ENCODE results near the gene NECTIN1. TPM values are rescaled to one million over a fixed set of nuclear protein-coding genes. Genes with fewer than 3 reads are reported as not detected.

Gene NECTIN1
- total RNA-seq, result 3.1 and 7.5 TPM in 2 replicates

- DNase-seq, result peak; percentile 87
Observed at GRCh38 chr11:119728651-119729580, at the start of gene NECTIN1. TSS of gene NECTIN1 (minus strand) at chr11:119729200. CDS start at chr11:119728553, 647 bp downstream.

- DNase-seq, result no peak
Observed at GRCh38 chr11:119778391-119779194, 49.6 kb upstream of the NECTIN1 start.

DNA sequence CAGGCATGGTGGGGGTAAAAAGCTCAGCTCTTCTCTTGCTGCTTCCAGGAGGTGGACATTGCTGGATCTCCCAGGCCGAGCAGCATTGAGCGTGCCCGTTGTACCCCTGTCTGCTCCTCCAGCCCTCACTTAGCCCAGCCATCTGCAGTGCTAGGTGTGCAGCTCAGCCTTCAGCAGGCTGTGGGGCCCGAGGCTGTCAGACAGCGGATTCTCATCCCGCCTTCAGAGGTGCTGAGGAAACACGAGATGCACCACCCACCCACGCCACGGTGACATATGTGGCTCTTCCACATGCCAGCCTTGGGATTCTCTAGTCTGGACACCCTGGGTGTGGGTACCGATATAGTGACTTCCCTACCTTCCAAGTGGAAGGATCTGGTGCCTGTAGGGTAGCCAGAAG is 48.9 kb upstream of the NECTIN1 start:
- DNase-seq, result no peak

DNA sequence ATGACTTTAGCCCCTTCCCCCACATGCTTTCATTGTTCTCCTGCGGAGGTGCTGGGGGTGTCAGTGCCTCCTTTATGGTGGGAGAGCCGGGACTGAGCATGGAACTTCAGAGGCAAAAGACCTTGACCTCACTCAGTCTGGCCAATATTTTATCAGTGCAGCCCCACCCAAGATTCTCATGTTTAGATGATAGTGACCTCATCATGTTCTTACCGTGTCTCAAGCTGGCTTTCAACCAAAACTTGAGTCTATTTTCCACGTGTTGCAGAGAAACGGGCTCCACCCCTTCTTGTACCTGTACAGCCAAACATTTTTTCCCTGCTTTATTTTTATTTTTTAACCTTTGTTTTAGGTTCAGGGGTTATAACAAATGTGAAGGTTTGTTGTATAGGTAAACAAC is 47.7 kb upstream of the NECTIN1 start:
- no peak for DNase-seq

- no peak for DNase-seq
Observed at GRCh38 chr11:119776031-119776636, 47.1 kb upstream of the NECTIN1 start.

DNA sequence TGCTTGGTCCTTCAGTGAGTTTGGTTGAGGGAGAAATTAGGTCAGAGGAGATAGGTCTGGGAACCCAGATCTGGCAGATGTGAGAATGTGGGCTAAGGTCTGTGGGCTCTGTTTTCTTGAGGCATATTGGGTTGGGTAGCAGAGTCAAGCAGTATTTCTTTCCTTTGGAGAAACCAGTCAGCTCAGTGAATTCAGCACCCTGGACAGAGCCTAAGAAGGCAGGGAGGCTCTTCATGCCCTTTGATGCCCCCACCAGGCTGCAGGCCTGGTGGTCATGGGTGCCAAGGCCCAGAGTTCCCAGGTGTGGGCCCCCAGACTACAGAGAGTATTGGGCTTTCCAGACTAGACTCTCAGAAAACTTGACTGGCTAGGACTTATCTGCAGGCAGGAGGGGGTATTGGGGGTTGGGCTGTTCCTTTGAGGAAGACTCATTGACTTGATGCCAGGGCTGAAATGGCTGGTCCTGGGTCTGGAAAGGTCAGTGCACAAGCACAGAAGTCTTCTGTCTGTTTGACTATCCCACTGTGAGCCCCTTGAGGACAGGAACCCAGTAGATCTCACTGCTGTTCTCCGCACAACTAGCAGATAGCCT is 45.3 kb upstream of the NECTIN1 start:
- DNase-seq, result peak; percentile 56

- no peak for DNase-seq
Observed at GRCh38 chr11:119772641-119773415, 43.8 kb upstream of the NECTIN1 start.

- DNase-seq, result no peak
Observed at GRCh38 chr11:119772076-119772475, 43.1 kb upstream of the NECTIN1 start.

GRCh38 chr11:119771172-119771770 is 42.3 kb upstream of the NECTIN1 start:
- no peak for DNase-seq

DNA sequence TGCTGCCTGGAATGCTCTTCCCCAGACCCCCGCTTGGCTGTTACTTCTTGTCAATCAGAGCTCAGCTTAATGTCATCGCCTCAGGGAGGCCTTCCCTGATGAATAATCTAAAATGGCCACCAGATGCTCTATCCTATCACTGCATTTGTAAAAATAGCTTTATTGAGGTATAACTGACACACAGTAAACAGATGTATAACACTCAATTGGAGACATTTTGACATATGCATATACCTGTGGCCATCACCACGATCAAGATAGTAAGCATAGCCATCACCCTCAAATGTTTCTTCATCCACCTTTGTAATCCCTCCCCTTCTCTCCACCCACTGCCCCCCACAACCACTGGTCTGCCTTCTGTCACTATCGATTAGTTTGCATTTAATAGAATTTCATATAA is 36.6 kb upstream of the NECTIN1 start:
- no peak for DNase-seq

GRCh38 chr11:119764108-119764868 is 35.3 kb upstream of the NECTIN1 start:
- DNase-seq, result no peak

DNA sequence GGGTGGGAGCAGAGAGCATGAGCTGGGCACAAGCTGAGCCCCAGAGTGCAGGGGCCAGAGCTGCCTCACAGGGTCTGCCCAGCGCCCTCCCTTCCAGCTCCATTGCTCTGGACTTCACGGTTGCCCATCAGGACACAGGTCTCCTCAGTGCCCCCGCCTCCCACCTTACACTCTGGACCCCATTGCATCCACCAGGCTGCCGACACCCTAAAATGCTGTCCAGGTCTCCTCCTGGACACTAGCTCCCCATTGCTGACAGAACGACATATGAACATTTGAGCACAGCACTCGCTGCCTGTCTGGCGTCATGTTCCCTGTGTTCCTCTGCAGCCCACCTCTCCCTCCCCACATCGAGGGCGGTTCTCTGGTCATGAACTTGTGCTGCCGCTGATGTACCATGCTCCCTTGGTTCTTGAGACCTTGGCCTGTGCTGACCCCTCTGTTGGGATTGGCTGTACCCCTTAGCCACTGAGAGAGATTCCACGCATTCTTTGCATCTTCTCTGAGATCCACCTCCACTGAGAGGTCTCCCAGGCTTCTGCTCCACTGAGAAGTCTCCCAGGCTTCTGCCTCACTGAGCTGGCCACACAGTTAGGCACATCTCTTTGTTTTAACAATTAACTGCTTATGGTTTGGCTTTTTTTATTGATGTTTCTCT is 34.2 kb upstream of the NECTIN1 start:
- DNase-seq, result no peak

DNA sequence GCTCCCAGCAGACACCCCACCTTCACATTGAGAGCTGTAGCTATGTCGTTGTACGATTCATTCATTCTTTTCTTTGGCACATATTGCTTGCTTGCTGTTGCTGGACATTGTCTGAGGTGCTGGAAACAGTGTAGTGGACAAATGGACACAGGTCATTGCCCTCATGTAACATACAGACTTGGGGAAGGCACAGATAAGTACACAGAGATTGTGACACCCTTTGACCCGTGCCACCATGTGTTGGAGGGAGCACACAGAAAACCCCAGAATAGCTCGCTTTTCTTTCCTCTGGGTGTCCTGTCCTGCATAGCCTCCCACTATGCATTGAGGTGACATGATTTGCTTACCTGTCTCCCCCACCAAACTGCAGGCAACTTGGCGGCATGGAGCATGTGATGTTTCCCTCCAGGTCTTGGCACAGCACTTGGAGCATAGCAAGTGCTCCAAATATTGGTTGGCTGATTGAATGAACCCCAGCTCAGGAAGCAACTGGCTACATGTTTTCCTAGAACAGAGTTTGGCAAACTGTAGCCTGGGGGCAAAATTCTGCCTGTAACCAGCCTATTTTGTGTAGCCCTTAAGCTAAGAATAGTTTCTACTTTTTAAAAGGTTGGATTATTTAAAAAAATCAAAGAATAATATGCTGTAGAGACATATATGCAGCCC is 30.9 kb upstream of the NECTIN1 start:
- no peak for DNase-seq

DNA sequence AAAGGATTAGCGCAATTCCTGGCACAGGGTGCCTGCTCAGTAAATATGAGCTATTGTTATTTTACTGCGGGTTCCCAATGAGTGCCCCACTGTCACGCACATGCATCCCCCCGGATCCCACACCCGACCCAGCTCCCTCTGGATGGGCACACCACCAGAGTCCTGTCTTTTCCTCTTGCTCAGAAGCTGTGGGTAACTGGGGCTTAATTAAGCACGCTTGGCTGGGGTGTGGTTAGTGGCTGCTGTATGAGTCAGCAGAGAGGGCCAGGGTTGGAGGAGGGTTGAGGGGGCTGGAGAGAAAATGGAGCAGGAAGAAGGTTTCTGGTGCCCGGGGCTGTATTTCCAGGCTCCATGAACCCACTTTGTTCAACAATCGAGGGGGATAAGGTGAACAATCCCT is 30.3 kb upstream of the NECTIN1 start:
- no peak for DNase-seq

- DNase-seq, result no peak
Observed at GRCh38 chr11:119758291-119758690, 29.3 kb upstream of the NECTIN1 start.

DNA sequence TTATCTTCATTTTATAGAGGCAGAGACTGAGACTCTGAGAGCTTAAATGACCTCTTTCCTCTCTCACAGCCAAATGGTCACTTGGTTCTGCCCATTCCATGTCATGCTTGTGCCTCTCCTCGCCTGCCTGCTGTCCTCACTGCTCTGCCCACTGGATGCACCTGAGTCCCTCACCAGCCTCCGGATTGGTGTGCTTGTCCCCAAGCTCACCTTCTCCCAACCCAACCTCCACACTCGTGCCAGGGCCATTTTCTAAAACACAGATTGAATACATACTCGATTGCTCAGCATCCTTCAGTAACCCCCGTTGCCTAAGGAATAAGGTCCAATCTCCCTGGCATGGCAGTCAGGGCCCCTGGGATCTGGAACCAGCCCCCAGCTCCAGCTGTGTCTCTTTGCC is 28.4 kb upstream of the NECTIN1 start:
- DNase-seq, result no peak

DNA sequence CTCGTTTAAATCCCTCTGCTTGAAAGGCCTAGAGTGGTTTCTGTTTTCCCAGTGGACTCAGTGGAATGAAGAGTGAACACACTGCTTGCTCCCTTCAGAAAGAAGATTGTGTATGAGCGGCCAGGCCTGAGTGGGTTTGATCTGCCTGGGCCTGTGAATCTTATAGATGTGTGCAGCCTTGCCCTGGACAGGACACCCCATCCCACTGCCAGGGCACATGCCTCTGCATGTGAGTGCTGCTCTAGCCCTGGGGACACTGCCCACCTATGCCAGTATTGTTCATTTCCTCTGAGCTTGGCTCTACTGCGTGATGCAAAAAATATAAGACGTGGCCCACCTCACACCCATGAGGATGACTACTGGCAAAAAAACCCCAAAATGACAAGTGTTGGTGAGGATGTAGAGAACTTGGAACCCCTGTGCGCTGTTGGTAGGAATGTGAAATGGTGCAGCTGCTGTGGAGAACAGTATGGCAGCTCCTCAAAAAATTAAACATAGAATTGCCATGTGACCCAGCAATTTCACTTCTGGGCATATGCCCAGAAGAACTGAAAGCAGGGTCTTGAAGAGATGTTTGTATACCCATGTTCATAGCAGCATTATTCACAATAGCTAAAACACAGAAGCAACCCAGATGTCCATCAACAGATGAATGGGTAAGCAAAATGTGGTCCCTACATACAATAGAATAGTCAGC is 27.3 kb upstream of the NECTIN1 start:
- DNase-seq, result no peak

DNA sequence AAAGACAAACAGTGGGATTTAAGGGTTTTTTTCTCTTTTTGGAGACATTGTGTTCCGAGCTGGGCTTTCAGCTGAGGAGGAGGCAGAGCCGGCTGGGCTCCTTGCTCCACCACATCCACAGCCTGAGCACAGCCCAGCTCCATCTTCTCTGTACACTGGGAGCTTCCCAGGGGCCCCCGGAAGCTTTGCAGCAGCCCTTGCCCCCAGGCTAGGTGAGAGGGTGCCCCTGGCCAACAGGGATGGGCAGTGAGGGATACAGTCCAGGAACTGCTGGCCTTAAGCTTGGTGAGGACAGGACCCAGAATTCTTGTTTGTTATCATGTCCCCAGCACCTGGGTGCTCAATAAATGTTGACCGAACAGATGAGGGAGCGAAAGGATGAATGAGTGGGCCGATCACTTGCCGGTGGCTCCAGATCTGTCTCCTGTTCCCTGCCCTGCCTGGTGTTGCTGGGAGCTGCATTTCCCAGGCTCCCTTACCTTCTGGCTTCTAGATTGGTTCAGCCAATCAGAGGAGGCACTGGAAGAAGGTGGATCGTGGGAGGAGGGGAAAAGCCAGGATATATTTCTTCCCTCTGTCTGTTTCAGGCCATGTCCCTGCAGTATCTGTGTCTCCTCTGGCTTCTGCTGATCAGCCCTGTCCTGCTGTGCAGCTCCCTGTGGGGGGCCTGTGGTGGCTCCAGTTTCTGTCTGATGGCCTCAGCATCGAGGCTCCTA is 26.5 kb upstream of the NECTIN1 start:
- DNase-seq, result no peak
